Hepatocyte (in vitro differentiated cells): ENCODE results near the gene CRYGB. TPM values are rescaled to one million over a fixed set of nuclear protein-coding genes. Genes with fewer than 3 reads are reported as not detected.

Experiments
- DNase-seq: peaks from one replicate; pipeline ENCODE4 v3.0.0-alpha.2; 2016; ENCODE audit warnings: low spot score
- H2AFZ ChIP-seq: fragments of 200-600 bp; sonication (generic); 2 replicates; pipeline ENCODE4 v1.6.0; 2016; ENCODE audit warnings: antibody characterized with exemption, mild to moderate bottlenecking
- H3K27ac ChIP-seq: fragments of 200-600 bp; sonication (generic); 2 replicates; pipeline ENCODE4 v1.5.1; 2016; ENCODE audit warnings: mild to moderate bottlenecking
- H3K27me3 ChIP-seq: fragments of 200-600 bp; sonication (generic); 2 replicates; pipeline ENCODE4 v1.6.1; 2016
- H3K36me3 ChIP-seq: fragments of 200-600 bp; sonication (generic); replicated peaks from 2 replicates; pipeline ENCODE4 v1.5.1; 2016; ENCODE audit warnings: low read depth; ENCODE audit not compliant: insufficient read depth
- H3K4me1 ChIP-seq: fragments of 200-600 bp; sonication (generic); 2 replicates; pipeline ENCODE4 v1.5.1; 2016; ENCODE audit warnings: mild to moderate bottlenecking, moderate library complexity; ENCODE audit not compliant: insufficient read depth
- H3K4me2 ChIP-seq: fragments of 200-600 bp; sonication (generic); 2 replicates; pipeline ENCODE4 v1.6.0; 2016
- H3K4me3 ChIP-seq: fragments of 200-600 bp; sonication (generic); 2 replicates; pipeline ENCODE4 v1.5.1; 2016; ENCODE audit warnings: mild to moderate bottlenecking
- H3K79me2 ChIP-seq: fragments of 200-600 bp; sonication (generic); 2 replicates; pipeline ENCODE4 v1.6.0; 2017; ENCODE audit warnings: mild to moderate bottlenecking
- H3K9me2 ChIP-seq: fragments of 200-600 bp; sonication (generic); replicated peaks from 2 replicates; pipeline ENCODE4 v1.6.0; 2017; ENCODE audit warnings: mild to moderate bottlenecking; ENCODE audit not compliant: insufficient read depth
- H3K9me3 ChIP-seq: fragments of 200-600 bp; sonication (generic); 2 replicates; pipeline ENCODE4 v1.5.1; 2016; ENCODE audit warnings: low read depth, mild to moderate bottlenecking
- H4K20me1 ChIP-seq: fragments of 200-600 bp; sonication (generic); 2 replicates; pipeline ENCODE4 v1.6.0; 2016; ENCODE audit warnings: mild to moderate bottlenecking; ENCODE audit not compliant: insufficient read depth, poor library complexity, severe bottlenecking
- CTCF ChIP-seq: fragments of 200-600 bp; sonication (generic); IDR thresholded peaks from 2 replicates; pipeline ENCODE4 v1.5.1; 2016; ENCODE audit warnings: antibody characterized with exemption, mild to moderate bottlenecking; ENCODE audit not compliant: poor library complexity
- EZH2 ChIP-seq: fragments of 200-600 bp; sonication (generic); IDR thresholded peaks from 2 replicates; pipeline ENCODE4 v1.6.1; 2016; ENCODE audit warnings: antibody characterized with exemption, mild to moderate bottlenecking, borderline replicate concordance
- EZH2phosphoT487 ChIP-seq: fragments of 200-600 bp; sonication (generic); IDR thresholded peaks from one replicate; pipeline ENCODE4 v1.6.1; 2018; ENCODE audit warnings: antibody characterized with exemption, mild to moderate bottlenecking, low read depth, moderate library complexity; ENCODE audit not compliant: unreplicated experiment, severe bottlenecking
- WGBS: methylation state at CpG from one replicate; pipeline ENCODE4 v1.1.6; 2016; ENCODE audit warnings: low lambda C conversion rate; ENCODE audit errors: missing lambda C conversion rate; 5-methylcytosine and 5-hydroxymethylcytosine counted together
- polyA plus RNA-seq: library from polyadenylated mRNA; unstranded; fragments of >200 nt; fragmentation: Nextera tagmentation; extraction: Ambion mirVana; gene quantifications from 2 replicates; pipeline ENCODE4 v1.2.1, GENCODE V29; 2016
- total RNA-seq: library from RNA; depleted of rRNA; stranded (reverse); fragments of >200 nt; gene quantifications from 2 replicates; pipeline ENCODE4 v1.2.3, GENCODE V29; 2014

Gene CRYGB
- total and polyA plus RNA-seq, 2 experiments from 2014 or later = not detected

GRCh38 chr2:208129744-208130711 is 15.9 kb downstream of the CRYGB start, which contains the start of gene CRYGC:
CRYGC (minus strand) TSS chr2:208129828; CDS start chr2:208129792, 36 bp downstream.
- Histone ChIP-seq H3K27ac (peak within 1 kb of the TSS; percentile 75), H3K4me3 (no peak within 1 kb of the TSS), H3K9me3 (no peaks in the 10 kb centered on the region), H3K4me2 (peak within 1 kb of the TSS; percentile 62), H3K4me1 (peaks cover 26% of the 10 kb centered on the region), H2AFZ (no peak within 1 kb of the TSS), H3K79me2 (no peaks in the 10 kb centered on the region), H3K27me3 (no peaks in the 10 kb centered on the region), H4K20me1 (no peaks in the 10 kb centered on the region), H3K36me3 (no peaks in the 10 kb centered on the region), H3K9me2 (no peaks in the 10 kb centered on the region)
- TF ChIP-seq CTCF (no peak), EZH2 (no peak), EZH2phosphoT487 (no peak)
- peak; percentile 72 for DNase-seq
- 43% methylated on average over 19 of the region's 19 CpGs for WGBS

GRCh38 chr2:208128136-208128535 is 17.8 kb downstream of the CRYGB start:
- Histone ChIP-seq H4K20me1 (no peaks in the 10 kb centered on the region), H3K4me3 (no peak overlapping the region), H3K27ac (no peak overlapping the region), H3K9me2 (no peaks in the 10 kb centered on the region), H3K79me2 (no peaks in the 10 kb centered on the region), H3K4me1 (peaks cover 27% of the 10 kb centered on the region), H3K4me2 (no peak overlapping the region), H3K27me3 (no peaks in the 10 kb centered on the region), H2AFZ (no peak overlapping the region), H3K9me3 (no peaks in the 10 kb centered on the region), H3K36me3 (no peaks in the 10 kb centered on the region)
- TF ChIP-seq EZH2phosphoT487 = no peak
- TF ChIP-seq CTCF = no peak
- no peak for TF ChIP-seq EZH2
- DNase-seq = no peak
- WGBS = 98% methylated on average over 12 of the region's 12 CpGs

- Histone ChIP-seq H3K4me2 (no peak overlapping the region), H3K27ac (no peak overlapping the region), H3K4me1 (peaks cover 27% of the 10 kb centered on the region), H3K79me2 (no peaks in the 10 kb centered on the region), H3K27me3 (no peaks in the 10 kb centered on the region), H2AFZ (no peak overlapping the region), H3K9me3 (no peaks in the 10 kb centered on the region), H3K9me2 (no peaks in the 10 kb centered on the region), H4K20me1 (no peaks in the 10 kb centered on the region), H3K36me3 (no peaks in the 10 kb centered on the region), H3K4me3 (no peak overlapping the region)
- WGBS = 96% methylated on average over 4 of the region's 4 CpGs
- no peak for TF ChIP-seq EZH2phosphoT487
- no peak for TF ChIP-seq EZH2
- no peak for TF ChIP-seq CTCF
- DNase-seq = no peak
Observed at GRCh38 chr2:208127090-208127489, 18.9 kb downstream of the CRYGB start.
